Esophagus muscularis mucosa (tissue), 4 donors: Measurements from ENCODE around the gene BRD1. TPM values are rescaled to one million over a fixed set of nuclear protein-coding genes. Genes with fewer than 3 reads are reported as not detected.

Experiments
- DNase-seq: peaks from one replicate; pipeline ENCODE4 v3.0.0-alpha.2; 2017; ENCODE audit errors: extremely low spot score
- H3K27ac ChIP-seq, 4 donors: fragments of 200-600 bp; sonication (generic); replicated peaks in 1 of 4; 1 replicate in 3 of 4; 2 replicates in 1 of 4; pipeline ENCODE4 v1.5.1; 2016 to 2019; ENCODE audit warnings: mild to moderate bottlenecking in 1 of 4
- H3K27me3 ChIP-seq, 4 donors: fragments of 200-600 bp; sonication (generic); one replicate each; pipeline versions ENCODE4 v1.5.1 to v1.6.0; 2016 to 2019
- H3K36me3 ChIP-seq, 4 donors: fragments of 200-600 bp; sonication (generic); one replicate each; pipeline ENCODE4 v1.5.1; 2016 to 2019
- H3K4me1 ChIP-seq, 4 donors: fragments of 200-600 bp; sonication (generic); one replicate each; pipeline ENCODE4 v1.5.1; 2016 to 2019
- H3K4me3 ChIP-seq, 4 donors: fragments of 200-600 bp; sonication (generic); 1 replicate in 2 of 4; 2 replicates in 2 of 4; pipeline ENCODE4 v1.5.1; 2016 to 2019; ENCODE audit warnings: mild to moderate bottlenecking in 4 of 4, moderate library complexity in 1 of 4
- H3K9me3 ChIP-seq, 4 donors: fragments of 200-600 bp; sonication (generic); 1 replicate in 3 of 4; 2 replicates in 1 of 4; pipeline ENCODE4 v1.5.1; 2016 to 2019
- CTCF ChIP-seq, 3 experiments: fragments of 200-600 bp in 2 of 3; fragments of 450-650 bp in 1 of 3; sonication (generic) in 2 of 3; IDR thresholded peaks; one replicate each; pipeline ENCODE4 v1.5.1; 2017 to 2019; ENCODE audit warnings: antibody characterized with exemption in 3 of 3, mild to moderate bottlenecking in 2 of 3, moderate library complexity in 1 of 3
- EP300 ChIP-seq: sonication (generic); formaldehyde crosslinking; IDR thresholded peaks from one replicate; pipeline ENCODE4 v1.6.1; 2017; ENCODE audit warnings: antibody characterized with exemption
- POLR2A ChIP-seq: fragments of 450-650 bp; IDR thresholded peaks from one replicate; pipeline ENCODE4 v1.6.1; 2017; ENCODE audit warnings: antibody characterized with exemption, moderate library complexity, mild to moderate bottlenecking, low read depth
- POLR2AphosphoS5 ChIP-seq, 2 donors: sonication (generic); formaldehyde crosslinking; IDR thresholded peaks; one replicate each; pipeline ENCODE4 v1.6.1; 2017; ENCODE audit warnings: antibody characterized with exemption in 2 of 2
- WGBS: methylation state at CpG from one replicate; pipeline ENCODE4 v1.1.5; 2018; 5-methylcytosine and 5-hydroxymethylcytosine counted together
- intact Hi-C: fragments of 100-400 bp; cut with DNase I; formaldehyde crosslinking; loops from one replicate; pipeline ENCODE4 v1.15.1; 2023
- total RNA-seq, 4 donors: library from RNA; depleted of rRNA; stranded (reverse); fragments of >200 nt; gene quantifications; one replicate each; pipeline versions ENCODE4 v1.1.0 to v1.2.1, GENCODE V29; 2016

Gene BRD1
- total RNA-seq, 4 donors from 2014 or later = 36.5 to 54.1 (median 51.4) TPM

GRCh38 chr22:49752598-49753091, 75.0 kb downstream of the BRD1 start:
- peaks cover 0 to 11% (median 6%) of the 10 kb centered on the region in 4 donors for H3K9me3 ChIP-seq
- peaks cover 0 to 78% (median 2%) of the 10 kb centered on the region in 4 donors for H3K27me3 ChIP-seq
- no peaks in the 10 kb centered on the region for H3K36me3 ChIP-seq
- no peak overlapping the region for H3K27ac ChIP-seq
- TF ChIP-seq POLR2AphosphoS5 (IDR thresholded peaks at IDR 0.05) = no peak
- no peak for TF ChIP-seq CTCF (IDR thresholded peaks at IDR 0.05)
- TF ChIP-seq POLR2A = no peak
- TF ChIP-seq EP300 = no peak
- H3K4me3 ChIP-seq = no peak overlapping the region
- WGBS = 78% methylated on average over 20 of the region's 21 CpGs
- peaks cover 0 to 5% (median 0%) of the 10 kb centered on the region in 4 donors for H3K4me1 ChIP-seq
- peak; percentile 72 for DNase-seq
- intact Hi-C loops = no loop called here

- H3K4me3 ChIP-seq = no peak overlapping the region
- H3K36me3 ChIP-seq = no peaks in the 10 kb centered on the region
- peak; percentile 75 for DNase-seq
- no peak overlapping the region for H3K27ac ChIP-seq
- H3K4me1 ChIP-seq = peaks cover 0 to 5% (median 0%) of the 10 kb centered on the region in 4 donors
- peaks cover 0 to 75% (median 2%) of the 10 kb centered on the region in 4 donors for H3K27me3 ChIP-seq
- TF ChIP-seq POLR2A (no peak), CTCF (IDR thresholded peaks at IDR 0.05) (no peak), POLR2AphosphoS5 (IDR thresholded peaks at IDR 0.05) (no peak), EP300 (no peak)
- intact Hi-C loops = no loop called here
- 78% methylated on average over 14 of the region's 17 CpGs for WGBS
- H3K9me3 ChIP-seq = peaks cover 0 to 13% (median 10%) of the 10 kb centered on the region in 4 donors
These were observed 75.6 kb downstream of the BRD1 start for GRCh38 chr22:49751966-49752597.

- Histone ChIP-seq H3K4me1 (peaks cover 0 to 5% (median 0%) of the 10 kb centered on the region in 4 donors), H3K27me3 (peaks cover 0 to 69% (median 2%) of the 10 kb centered on the region in 4 donors), H3K4me3 (no peak overlapping the region), H3K36me3 (no peaks in the 10 kb centered on the region), H3K9me3 (peaks cover 0 to 14% (median 13%) of the 10 kb centered on the region in 4 donors), H3K27ac (no peak overlapping the region)
- TF ChIP-seq POLR2AphosphoS5 (IDR thresholded peaks at IDR 0.05) (no peak), POLR2A (no peak), EP300 (no peak), CTCF (IDR thresholded peaks at IDR 0.05) (no peak)
- DNase-seq = peak; percentile 55
- WGBS = 79% methylated on average over 19 of the region's 19 CpGs
- intact Hi-C loops = no loop called here
These were observed 76.2 kb downstream of the BRD1 start for GRCh38 chr22:49751318-49751965.

GRCh38 chr22:49749885-49750510, 77.7 kb downstream of the BRD1 start:
- intact Hi-C loops = no loop called here
- 95% methylated on average over 12 of the region's 24 CpGs for WGBS
- Histone ChIP-seq H3K4me3 (no peak overlapping the region), H3K36me3 (no peaks in the 10 kb centered on the region), H3K4me1 (peaks cover 0 to 4% (median 0%) of the 10 kb centered on the region in 4 donors), H3K27ac (no peak overlapping the region), H3K9me3 (peaks cover 0 to 29% (median 19%) of the 10 kb centered on the region in 4 donors), H3K27me3 (peaks cover 0 to 55% (median 2%) of the 10 kb centered on the region in 4 donors)
- TF ChIP-seq CTCF (IDR thresholded peaks at IDR 0.05) (no peak), POLR2AphosphoS5 (IDR thresholded peaks at IDR 0.05) (no peak), POLR2A (no peak)
- DNase-seq = peak; percentile 24
